Caco-2 (cell line): Measurements from ENCODE around the gene NES. TPM values are rescaled to one million over a fixed set of nuclear protein-coding genes. Genes with fewer than 3 reads are reported as not detected.

Experiments
- BruUV-seq: library from RNA; stranded (reverse); fragments of 400-500 nt; replicated peaks from 2 replicates; lab custom pipeline; 2021; lab: Mats Ljungman, UMichigan
- CTCF ChIA-PET: fragments of 300-600 bp; sonication (Branson Sonifier 250); formaldehyde crosslinking; loops from one replicate; lab custom pipeline; 2022; ENCODE audit warnings: antibody characterized with exemption; lab: Charles Lee
- POLR2A ChIA-PET: fragments of 300-600 bp; sonication (Branson Sonifier 250); formaldehyde crosslinking; loops from one replicate; lab custom pipeline; 2022; ENCODE audit warnings: antibody characterized with exemption; lab: Charles Lee
- DNase-seq, 2 experiments: peaks; one replicate each; pipeline versions ENCODE4 v3.0.0 to v3.0.0-alpha.2; 2020 to 2022
- H3K27me3 ChIP-seq: replicated peaks from 2 replicates; pipeline ENCODE4 v1.6.0; 2011; ENCODE audit warnings: low read length; ENCODE audit not compliant: control insufficient read depth, insufficient read depth
- H3K36me3 ChIP-seq: 2 replicates; pipeline ENCODE4 v1.5.1; 2011; ENCODE audit warnings: low read length; ENCODE audit not compliant: control insufficient read depth, insufficient read depth
- H3K4me1 ChIP-seq: fragments of 250-450 bp; sonication (Bioruptor Pico); 2 replicates; pipeline ENCODE4 v1.5.1; 2020; ENCODE audit warnings: mild to moderate bottlenecking
- H3K4me3 ChIP-seq: 2 replicates; pipeline ENCODE4 v1.5.1; 2011; ENCODE audit warnings: low read depth, mild to moderate bottlenecking, control low read depth, low read length
- H3K9me3 ChIP-seq: fragments of 250-450 bp; sonication (Bioruptor Pico); 2 replicates; pipeline ENCODE4 v1.5.1; 2020; ENCODE audit warnings: mild to moderate bottlenecking, moderate library complexity
- H3K27ac Mint-ChIP-seq: one replicate; pipeline ENCODE4 v1.8.0; 2022; ENCODE audit warnings: mixed read lengths; ENCODE audit not compliant: unreplicated experiment
- H3K27me3 Mint-ChIP-seq: one replicate; pipeline ENCODE4 v1.8.0; 2022; ENCODE audit warnings: mixed read lengths; ENCODE audit not compliant: insufficient read depth, unreplicated experiment
- H3K36me3 Mint-ChIP-seq: one replicate; pipeline ENCODE4 v1.8.0; 2022; ENCODE audit warnings: mild to moderate bottlenecking, mixed read lengths; ENCODE audit not compliant: insufficient read depth, unreplicated experiment
- H3K4me1 Mint-ChIP-seq: one replicate; pipeline ENCODE4 v1.8.0; 2022; ENCODE audit warnings: low read depth, mixed read lengths; ENCODE audit not compliant: unreplicated experiment
- H3K4me3 Mint-ChIP-seq: one replicate; pipeline ENCODE4 v1.8.0; 2022; ENCODE audit warnings: mild to moderate bottlenecking, moderate library complexity, mixed read lengths; ENCODE audit not compliant: unreplicated experiment
- H3K9me3 Mint-ChIP-seq: one replicate; pipeline ENCODE4 v1.8.0; 2022; ENCODE audit warnings: mixed read lengths; ENCODE audit not compliant: unreplicated experiment
- CTCF ChIP-seq, 2 experiments: fragments of 200-600 bp in 1 of 2; IDR thresholded peaks; 1 replicate in 1 of 2; 2 replicates in 1 of 2; pipeline versions ENCODE4 v1.5.1 to v1.8.0; 2011 to 2022; ENCODE audit warnings: antibody characterized with exemption in 1 of 2, control low read depth in 1 of 2, inconsistent platforms in 1 of 2, low read depth in 1 of 2, low read length in 1 of 2, mild to moderate bottlenecking in 1 of 2, moderate library complexity in 1 of 2; ENCODE audit not compliant: insufficient read depth in 1 of 2, severe bottlenecking in 1 of 2, unreplicated experiment in 1 of 2
- intact Hi-C: fragments of 100-400 bp; cut with micrococcal nuclease; formaldehyde crosslinking; loops from one replicate; pipeline ENCODE4 v1.10.0; 2022; ENCODE audit not compliant: unreplicated experiment
- total RNA-seq: library from RNA; stranded (reverse); gene quantifications from 2 replicates; pipeline ENCODE4 v1.2.3, GENCODE V29; 2022

NES gene
- total RNA-seq, 1 experiment from 2014 or later = 18.0 TPM

DNA sequence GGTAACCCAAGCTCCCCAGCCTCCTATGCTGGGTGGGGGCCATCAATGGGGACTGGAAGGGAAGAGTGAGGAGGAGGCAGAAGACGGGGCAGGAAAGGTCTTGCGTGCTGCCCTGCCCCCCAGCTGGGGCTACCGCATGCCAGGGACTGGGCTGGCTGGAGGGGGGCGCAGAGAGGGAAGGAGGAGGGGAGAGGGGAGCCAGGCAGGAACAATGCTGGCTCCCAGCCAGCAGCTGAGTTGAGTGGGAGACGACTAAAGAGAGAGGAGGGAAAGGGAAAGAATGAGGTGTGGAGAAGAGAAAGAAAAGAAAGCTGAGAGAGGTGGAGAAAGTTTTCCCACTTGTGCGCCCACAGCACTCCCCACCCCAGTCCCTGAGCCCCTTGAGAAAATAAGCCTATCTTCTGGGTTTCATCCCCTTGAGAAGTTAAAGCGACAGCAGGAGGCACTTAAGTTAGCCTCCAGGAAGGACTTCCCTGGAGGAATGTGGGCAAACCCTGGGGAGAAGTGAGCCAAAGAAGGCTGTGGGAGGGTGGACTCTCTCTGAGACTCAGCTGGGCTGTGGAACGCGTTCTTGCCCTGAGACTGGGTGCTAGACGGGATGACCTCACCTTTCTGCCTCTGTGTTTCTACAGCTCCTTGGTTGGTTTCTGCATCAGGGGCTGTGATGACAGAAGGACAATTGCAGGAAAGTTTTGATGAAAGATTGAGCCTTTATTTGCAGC is 12.9 kb upstream of the NES start:
- H3K9me3 ChIP-seq = no peaks in the 10 kb centered on the region
- no peaks in the 10 kb centered on the region for H3K36me3 ChIP-seq
- no peaks in the 10 kb centered on the region for H3K27me3 ChIP-seq
- H3K27ac Mint-ChIP-seq = peak overlapping the region; percentile 8
- peaks cover 4% of the 10 kb centered on the region for H3K36me3 Mint-ChIP-seq
- intact Hi-C loops = loop anchor here (1.0 to 2.0 kb wide), 6 partner anchors 16 to 237 kb away; partner anchors contain the start of genes NTRK1 and PRCC
- H3K9me3 Mint-ChIP-seq = no peaks in the 10 kb centered on the region
- H3K4me3 Mint-ChIP-seq = peak overlapping the region; percentile 56
- H3K4me3 ChIP-seq = peak overlapping the region; percentile 16; the same call in 1 of the 2 replicates
- no TSS peak for BruUV-seq
- H3K27me3 Mint-ChIP-seq = no peaks in the 10 kb centered on the region
- H3K4me1 ChIP-seq = peaks cover 49% of the 10 kb centered on the region
- DNase-seq = no peak
- ChIA-PET POLR2A (interaction anchor here (0.7 to 2.7 kb wide), 6 partner anchors 13 to 62 kb away, joined by 3 to 26 read pairs (median 12); partner anchors contain the start of genes CRABP2, HDGF, ISG20L2 and METTL25B), CTCF (interaction anchor here (0.5 to 5.2 kb wide), 40 partner anchors 9 to 630 kb away, joined by 3 to 262 read pairs (median 6); partner anchors contain the start of genes CRABP2, HAPLN2, HDGF and INSRR)
- no peak for TF ChIP-seq CTCF (IDR thresholded peaks at IDR 0.05; ENCODE audit: insufficient read depth in 1 of 2, low read depth in 1 of 2, low read length in 1 of 2, severe bottlenecking in 1 of 2, unreplicated experiment in 1 of 2)
- H3K4me1 Mint-ChIP-seq = peaks cover 23% of the 10 kb centered on the region

DNA sequence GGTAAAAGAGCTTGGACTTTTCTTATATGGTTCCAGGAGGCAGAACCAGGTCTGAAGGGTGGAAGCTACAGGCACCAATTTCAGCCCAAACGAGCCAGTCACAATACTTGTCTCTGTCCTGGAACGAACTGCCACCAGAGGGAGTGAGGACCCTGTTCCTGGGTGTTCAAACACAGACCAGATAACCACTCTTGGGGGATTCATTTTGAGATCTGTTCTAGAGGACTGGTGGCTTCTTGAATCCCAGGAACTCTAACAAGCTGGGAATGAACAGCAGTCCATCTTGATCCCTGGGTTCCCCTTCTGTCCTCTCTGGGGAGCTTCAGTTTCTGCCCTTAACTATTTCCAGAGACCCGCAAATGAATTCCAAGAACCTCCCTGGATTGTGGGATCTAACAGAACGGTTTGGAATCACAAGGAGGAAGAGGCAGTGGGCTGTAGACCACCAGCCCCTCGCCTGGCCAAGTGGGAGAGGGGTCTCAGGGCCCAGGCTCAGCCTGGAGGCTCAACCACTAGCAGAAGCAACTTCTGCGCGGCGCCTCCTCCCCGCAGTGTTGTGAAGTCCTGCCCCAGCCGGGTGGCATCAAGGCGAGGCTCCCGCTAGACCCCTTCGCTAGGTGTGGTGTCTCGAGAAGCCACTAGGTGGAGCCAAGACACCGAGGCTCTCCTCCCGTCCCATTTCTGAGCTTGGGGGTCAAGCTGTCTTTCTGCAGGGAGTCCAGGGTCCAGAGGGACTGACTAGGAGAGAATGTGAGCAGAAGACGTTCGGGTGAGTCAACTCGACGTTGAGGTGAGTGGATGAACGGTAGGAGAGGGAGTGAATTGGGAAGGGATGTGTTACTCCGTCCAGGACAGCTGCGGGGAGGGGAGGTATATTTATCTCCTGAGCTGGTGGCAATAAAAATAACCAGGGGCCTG is 12.1 kb upstream of the NES start:
- intact Hi-C loops = loop anchor here (1.0 to 2.0 kb wide), 6 partner anchors 17 to 238 kb away; partner anchors contain the start of genes NTRK1 and PRCC
- no TSS peak for BruUV-seq
- peak; percentile 87 to 89 for TF ChIP-seq CTCF (IDR thresholded peaks at IDR 0.05; ENCODE audit: insufficient read depth in 1 of 2, low read depth in 1 of 2, low read length in 1 of 2, severe bottlenecking in 1 of 2, unreplicated experiment in 1 of 2)
- peak overlapping the region; percentile 56 for H3K4me3 Mint-ChIP-seq
- Histone ChIP-seq H3K27me3 (no peaks in the 10 kb centered on the region), H3K4me3 (peak overlapping the region; percentile 16), H3K9me3 (no peaks in the 10 kb centered on the region), H3K4me1 (peaks cover 46% of the 10 kb centered on the region), H3K36me3 (no peaks in the 10 kb centered on the region)
- DNase-seq = peak; percentile 90 to 92
- peaks cover 23% of the 10 kb centered on the region for H3K4me1 Mint-ChIP-seq
- H3K36me3 Mint-ChIP-seq = peaks cover 4% of the 10 kb centered on the region
- CTCF ChIA-PET = interaction anchor here (0.5 to 5.2 kb wide), 42 partner anchors 8 to 1365 kb away, joined by 3 to 262 read pairs (median 6); partner anchors contain the start of genes CRABP2, HAPLN2, HDGF and INSRR
- no peaks in the 10 kb centered on the region for H3K27me3 Mint-ChIP-seq
- peak overlapping the region; percentile 8 for H3K27ac Mint-ChIP-seq
- H3K9me3 Mint-ChIP-seq = no peaks in the 10 kb centered on the region
- POLR2A ChIA-PET = interaction anchor here (0.6 to 2.7 kb wide), 7 partner anchors 12 to 63 kb away, joined by 3 to 26 read pairs (median 4); partner anchors contain the start of genes CRABP2, HDGF, ISG20L2 and METTL25B
